ENCODE data around the gene IBA57. TPM values are rescaled to one million over a fixed set of nuclear protein-coding genes. Genes with fewer than 3 reads are reported as not detected.
"Not testable (repeated sequence)": the region's sequence is repeated elsewhere in the genome, so short reads cannot be mapped to it uniquely, and the experiment has no call there.

The IBA57 gene
- total RNA-seq, 2 experiments from 2014 or later: 7.5 to 8.9 TPM

GRCh38 chr1:228222548-228222947 lies 56.9 kb downstream of the IBA57 start:
- DNase-seq (no peak), ATAC-seq (no peak)
- Mint-ChIP-seq H3K4me1 (ENCODE audit: low read depth) (no peaks in the 10 kb centered on the region), H3K9me3 (ENCODE audit: insufficient read depth) (no peaks in the 10 kb centered on the region), H3K36me3 (ENCODE audit: low read depth) (peaks cover 23% of the 10 kb centered on the region), H3K27me3 (ENCODE audit: low read depth) (no peaks in the 10 kb centered on the region), H3K27ac (no peak overlapping the region), H3K4me3 (no peak overlapping the region)
- ChIA-PET POLR2A (interaction anchor here (0.7 kb wide), 1 partner anchor 31 kb away, joined by 3 read pairs; no protein-coding TSS in a partner anchor), CTCF (no interaction called here)

DNA sequence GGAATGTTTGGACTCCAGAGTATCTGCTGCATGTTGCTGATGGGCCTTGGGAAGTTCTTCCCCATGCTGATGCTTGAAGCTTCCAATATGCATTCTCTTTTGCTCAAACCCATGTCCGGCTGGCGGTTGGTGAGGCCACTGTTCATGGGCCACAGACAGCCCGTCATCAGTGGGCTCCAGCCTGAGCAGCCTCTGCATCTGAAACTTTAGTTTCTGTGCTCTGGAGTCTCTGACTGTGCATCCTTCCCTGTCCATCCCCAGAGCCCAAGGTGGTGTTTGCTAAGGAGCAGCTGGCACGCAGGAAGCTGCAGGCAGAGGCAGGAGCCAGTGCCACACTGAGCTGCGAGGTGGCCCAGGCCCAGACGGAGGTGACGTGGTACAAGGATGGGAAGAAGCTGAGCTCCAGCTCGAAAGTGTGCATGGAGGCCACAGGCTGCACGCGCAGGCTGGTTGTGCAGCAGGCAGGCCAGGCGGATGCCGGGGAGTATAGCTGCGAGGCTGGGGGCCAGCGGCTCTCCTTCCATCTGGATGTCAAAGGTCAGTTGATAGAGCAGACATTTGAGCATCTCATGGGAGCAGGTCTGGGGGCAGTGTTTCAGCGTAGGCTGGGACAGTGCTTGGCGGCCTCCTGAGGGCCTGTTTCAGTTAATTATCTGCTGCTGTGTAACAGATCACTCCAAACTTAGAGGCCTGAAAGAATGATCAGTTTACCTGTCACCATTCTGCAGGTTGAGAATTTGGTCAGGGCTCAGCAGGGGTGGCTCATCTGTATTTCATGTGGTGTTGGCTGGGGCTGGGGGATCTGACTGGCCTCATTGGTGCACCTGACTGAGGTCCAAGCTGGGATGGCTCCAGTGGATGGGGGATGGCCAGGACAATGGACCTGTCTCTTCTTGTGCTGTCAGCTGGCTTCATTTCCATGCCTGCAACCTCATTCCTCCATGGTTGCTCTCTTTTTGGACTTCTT lies 58.9 kb downstream of the IBA57 start:
- no peaks in the 10 kb centered on the region for H3K4me1 Mint-ChIP-seq (ENCODE audit: low read depth)
- H3K9me3 Mint-ChIP-seq (ENCODE audit: insufficient read depth): no peaks in the 10 kb centered on the region
- no peak overlapping the region for H3K4me3 Mint-ChIP-seq
- ATAC-seq (no peak), DNase-seq (no peak)
- ChIA-PET POLR2A (interaction anchor here (0.9 kb wide), 1 partner anchor 134 kb away, joined by 4 read pairs; no protein-coding TSS in a partner anchor), CTCF (no interaction called here)
- no peak overlapping the region for H3K27ac Mint-ChIP-seq
- peaks cover 27% of the 10 kb centered on the region for H3K36me3 Mint-ChIP-seq (ENCODE audit: low read depth)
- no peaks in the 10 kb centered on the region for H3K27me3 Mint-ChIP-seq (ENCODE audit: low read depth)

DNA sequence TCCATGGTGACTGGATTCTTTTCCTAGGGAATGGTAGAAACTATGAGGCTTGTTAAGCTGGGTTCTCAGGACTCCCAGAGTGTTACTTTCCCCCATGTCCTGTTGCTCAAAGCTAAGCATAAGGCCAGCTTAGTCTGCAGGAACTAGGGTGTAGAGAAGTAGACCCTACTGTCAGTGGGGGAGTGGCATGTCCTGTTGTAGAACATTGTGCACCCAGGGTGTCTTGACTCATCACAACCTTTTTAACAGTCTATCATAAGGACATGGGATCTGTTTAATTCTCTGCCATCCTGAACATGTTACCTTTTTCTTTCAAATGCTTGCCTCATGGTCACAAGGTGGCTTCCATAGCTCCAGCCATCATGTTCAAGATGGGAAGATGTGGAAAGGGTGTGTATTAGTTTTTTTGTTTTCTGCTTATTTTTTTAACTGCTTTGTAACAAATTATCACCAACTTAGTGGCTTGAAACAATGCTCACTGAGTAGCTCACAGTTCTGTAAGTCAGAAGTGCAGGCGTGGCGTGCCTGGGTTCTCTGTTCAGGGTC lies 59.6 kb downstream of the IBA57 start:
- H3K27me3 Mint-ChIP-seq (ENCODE audit: low read depth): no peaks in the 10 kb centered on the region
- H3K4me1 Mint-ChIP-seq (ENCODE audit: low read depth): no peaks in the 10 kb centered on the region
- no peak for DNase-seq
- H3K27ac Mint-ChIP-seq: no peak overlapping the region
- POLR2A ChIA-PET: interaction anchor here (0.9 kb wide), 1 partner anchor 133 kb away, joined by 4 read pairs; no protein-coding TSS in a partner anchor
- CTCF ChIA-PET: interaction anchor here (0.8 kb wide), 1 partner anchor 60 kb away, joined by 4 read pairs; the partner anchor contains the start of gene IBA57
- H3K36me3 Mint-ChIP-seq (ENCODE audit: low read depth): peaks cover 27% of the 10 kb centered on the region
- no peak overlapping the region for H3K4me3 Mint-ChIP-seq
- no peak for ATAC-seq
- H3K9me3 Mint-ChIP-seq (ENCODE audit: insufficient read depth): no peaks in the 10 kb centered on the region

GRCh38 chr1:228225740-228226139 lies 60.1 kb downstream of the IBA57 start:
- ATAC-seq: no peak
- Mint-ChIP-seq H3K36me3 (ENCODE audit: low read depth) (peaks cover 27% of the 10 kb centered on the region), H3K9me3 (ENCODE audit: insufficient read depth) (no peaks in the 10 kb centered on the region), H3K27ac (no peak overlapping the region), H3K4me1 (ENCODE audit: low read depth) (no peaks in the 10 kb centered on the region), H3K4me3 (no peak overlapping the region), H3K27me3 (ENCODE audit: low read depth) (no peaks in the 10 kb centered on the region)
- POLR2A ChIA-PET: interaction anchor here (0.9 kb wide), 1 partner anchor 132 kb away, joined by 4 read pairs; no protein-coding TSS in a partner anchor
- CTCF ChIA-PET: interaction anchor here (0.8 kb wide), 1 partner anchor 60 kb away, joined by 4 read pairs; the partner anchor contains the start of gene IBA57
- no peak for DNase-seq

- peaks cover 27% of the 10 kb centered on the region for H3K36me3 Mint-ChIP-seq (ENCODE audit: low read depth)
- no peaks in the 10 kb centered on the region for H3K4me1 Mint-ChIP-seq (ENCODE audit: low read depth)
- ATAC-seq (no peak), DNase-seq (no peak)
- ChIA-PET CTCF (interaction anchor here (0.8 kb wide), 1 partner anchor 61 kb away, joined by 4 read pairs; the partner anchor contains the start of gene IBA57), POLR2A (interaction anchor here (0.6 kb wide), 1 partner anchor 90 kb away, joined by 3 read pairs; no protein-coding TSS in a partner anchor)
- H3K9me3 Mint-ChIP-seq (ENCODE audit: insufficient read depth): no peaks in the 10 kb centered on the region
- no peaks in the 10 kb centered on the region for H3K27me3 Mint-ChIP-seq (ENCODE audit: low read depth)
- H3K4me3 Mint-ChIP-seq: no peak overlapping the region
- H3K27ac Mint-ChIP-seq: no peak overlapping the region
Observed at GRCh38 chr1:228226141-228226874, 60.7 kb downstream of the IBA57 start.

- no peaks in the 10 kb centered on the region for H3K27me3 Mint-ChIP-seq (ENCODE audit: low read depth)
- no peak for DNase-seq
- H3K4me1 Mint-ChIP-seq (ENCODE audit: low read depth): no peaks in the 10 kb centered on the region
- H3K27ac Mint-ChIP-seq: no peak overlapping the region
- CTCF ChIA-PET: no interaction called here
- no peaks in the 10 kb centered on the region for H3K9me3 Mint-ChIP-seq (ENCODE audit: insufficient read depth)
- H3K36me3 Mint-ChIP-seq (ENCODE audit: low read depth): peaks cover 32% of the 10 kb centered on the region
- no peak for ATAC-seq
- H3K4me3 Mint-ChIP-seq: no peak overlapping the region
- POLR2A ChIA-PET: no interaction called here
Observed at GRCh38 chr1:228226956-228227791, 61.6 kb downstream of the IBA57 start.

- CTCF ChIA-PET; DNase-seq; H3K4me3 Mint-ChIP-seq; H3K27ac Mint-ChIP-seq; ATAC-seq; POLR2A ChIA-PET; H3K27me3 Mint-ChIP-seq (ENCODE audit: low read depth); H3K9me3 Mint-ChIP-seq (ENCODE audit: insufficient read depth); H3K4me1 Mint-ChIP-seq (ENCODE audit: low read depth): not testable (repeated sequence)
- peaks cover 42% of the 10 kb centered on the region for H3K36me3 Mint-ChIP-seq (ENCODE audit: low read depth)
Observed at GRCh38 chr1:228228147-228228546, 62.5 kb downstream of the IBA57 start.

- H3K27ac Mint-ChIP-seq: no peak overlapping the region
- no peak overlapping the region for H3K4me3 Mint-ChIP-seq
- ATAC-seq: no peak
- DNase-seq: no peak
- H3K4me1 Mint-ChIP-seq (ENCODE audit: low read depth): no peaks in the 10 kb centered on the region
- H3K36me3 Mint-ChIP-seq (ENCODE audit: low read depth): peaks cover 47% of the 10 kb centered on the region
- POLR2A ChIA-PET: no interaction called here
- H3K27me3 Mint-ChIP-seq (ENCODE audit: low read depth): no peaks in the 10 kb centered on the region
- CTCF ChIA-PET: no interaction called here
- peaks cover 10% of the 10 kb centered on the region for H3K9me3 Mint-ChIP-seq (ENCODE audit: insufficient read depth)
Observed at GRCh38 chr1:228228601-228229074, 63.0 kb downstream of the IBA57 start.

DNA sequence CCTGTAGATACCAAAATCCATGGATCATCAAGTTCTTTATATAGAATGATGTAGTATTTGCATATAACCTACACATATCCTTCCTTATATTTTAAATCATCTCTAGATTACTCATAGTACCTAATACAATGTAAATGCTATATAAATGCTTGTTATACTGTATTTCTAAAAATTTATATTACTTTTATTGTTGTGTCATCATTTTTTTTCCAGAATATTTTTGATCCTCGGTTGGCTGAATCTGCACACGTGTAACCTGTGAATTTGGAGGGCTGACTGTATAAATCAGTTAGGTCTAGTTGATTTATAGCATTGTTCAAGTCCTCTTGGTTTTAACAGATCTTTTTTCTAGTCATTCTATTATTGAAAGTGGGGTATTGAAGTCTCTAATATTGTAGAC lies 65.6 kb downstream of the IBA57 start:
- DNase-seq: no peak
- Mint-ChIP-seq H3K9me3 (ENCODE audit: insufficient read depth) (peaks cover 16% of the 10 kb centered on the region), H3K27ac (no peak overlapping the region), H3K27me3 (ENCODE audit: low read depth) (no peaks in the 10 kb centered on the region), H3K4me3 (no peak overlapping the region), H3K4me1 (ENCODE audit: low read depth) (no peaks in the 10 kb centered on the region), H3K36me3 (ENCODE audit: low read depth) (peaks cover 39% of the 10 kb centered on the region)
- ChIA-PET POLR2A (no interaction called here), CTCF (no interaction called here)
- no peak for ATAC-seq
